Fibroblast of skin of left quadriceps (primary cell): ENCODE results near the gene AGGF1.
A peak's percentile ranks its signal among the peaks of the same experiment; 100 is the strongest.
"Not testable (repeated sequence)": the region's sequence is repeated elsewhere in the genome, so short reads cannot be mapped to it uniquely, and the experiment has no call there.

Experiments
- DNase-seq, 2 experiments: peaks; one replicate each; pipeline ENCODE4 v3.0.0-alpha.2; 2013; ENCODE audit warnings: low read depth in 2 of 2

Gene AGGF1

GRCh38 chr5:77086689-77087483 is 56.7 kb downstream of the AGGF1 start, which contains the start of gene ZBED3:
Gene ZBED3 (minus strand): TSS chr5:77087285. CDS start chr5:77077878, 9,407 bp downstream.
- peak; percentile 63 to 66 for DNase-seq

DNA sequence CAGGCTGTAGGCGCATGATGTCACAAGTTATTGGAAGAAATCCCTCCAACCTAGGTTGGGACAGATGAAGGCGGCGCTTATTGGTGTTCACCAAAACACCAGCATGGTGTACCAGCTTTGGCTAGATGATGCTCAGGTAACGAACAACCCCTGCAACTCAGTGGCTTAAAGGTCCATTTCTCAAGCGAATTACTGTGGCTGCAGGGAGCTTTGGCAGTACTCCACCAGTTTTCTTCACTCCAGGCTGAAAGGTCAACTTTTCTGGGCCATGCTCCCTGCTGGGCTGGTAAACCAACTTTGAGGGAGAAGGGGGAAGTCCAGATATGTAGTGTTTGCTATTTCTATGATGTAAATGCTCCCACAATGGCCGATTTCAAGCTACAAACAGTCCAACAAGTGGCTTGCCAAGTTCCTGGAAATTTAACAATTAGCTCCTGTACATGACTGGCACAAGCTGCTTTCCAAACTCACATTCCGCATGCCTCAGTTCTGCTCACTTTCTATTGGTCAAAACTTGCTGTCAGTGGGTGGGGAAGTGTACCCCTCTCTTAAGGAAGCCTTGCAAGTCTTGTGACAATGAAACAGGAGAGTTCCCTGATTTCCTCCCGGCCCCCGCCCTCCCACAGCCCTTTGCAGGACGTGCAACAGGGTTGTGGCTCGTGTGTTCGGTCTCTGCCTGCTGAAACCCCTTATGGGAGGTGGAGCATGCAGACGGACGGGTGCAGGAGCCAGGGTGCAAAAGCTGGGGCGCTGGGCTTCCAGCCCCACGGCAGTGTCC is 57.5 kb downstream of the AGGF1 start:
- no peak for DNase-seq

DNA sequence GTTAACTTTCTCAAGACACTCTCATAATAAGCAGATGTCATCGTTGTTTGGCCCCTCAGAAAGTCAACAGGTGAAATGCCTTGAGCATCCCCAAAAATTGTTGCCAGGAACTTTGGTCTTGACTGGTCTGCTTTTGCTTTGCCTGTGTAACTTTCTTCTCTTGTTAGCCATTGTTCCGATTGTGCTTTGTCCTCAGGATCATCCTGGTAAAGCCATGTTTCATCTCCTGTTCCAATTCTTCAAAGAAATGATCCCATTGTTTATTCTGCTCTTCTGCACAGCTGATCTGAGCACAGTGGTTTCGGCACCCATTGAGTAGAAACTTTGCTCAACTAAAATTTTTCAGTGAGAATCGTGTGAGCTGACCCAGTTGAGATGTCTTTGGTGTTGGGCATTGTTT is 65.0 kb downstream of the AGGF1 start:
- DNase-seq, result no peak

DNA sequence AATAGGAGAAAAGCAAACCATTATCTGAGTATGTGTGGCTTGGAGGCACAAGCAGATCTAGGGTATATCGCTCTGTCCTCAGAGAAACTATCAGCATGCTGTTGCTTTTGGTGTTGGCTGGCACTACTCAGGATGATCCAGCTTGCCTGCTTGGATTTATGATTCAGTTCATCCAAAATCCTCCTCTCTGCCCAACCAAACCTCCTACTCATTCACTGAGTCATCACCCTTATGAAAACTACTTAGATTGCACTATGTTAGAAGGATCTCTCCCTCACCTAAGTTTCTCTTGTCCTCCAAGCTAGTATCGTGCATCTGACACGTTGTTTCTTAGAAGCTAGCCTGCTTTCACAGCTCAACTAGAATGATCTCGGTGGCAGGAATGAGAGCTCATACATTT is 71.1 kb downstream of the AGGF1 start:
- DNase-seq, result peak in 1 of 2 experiments; percentile 12

GRCh38 chr5:77102549-77102948 is 72.3 kb downstream of the AGGF1 start:
- no peak for DNase-seq

DNA sequence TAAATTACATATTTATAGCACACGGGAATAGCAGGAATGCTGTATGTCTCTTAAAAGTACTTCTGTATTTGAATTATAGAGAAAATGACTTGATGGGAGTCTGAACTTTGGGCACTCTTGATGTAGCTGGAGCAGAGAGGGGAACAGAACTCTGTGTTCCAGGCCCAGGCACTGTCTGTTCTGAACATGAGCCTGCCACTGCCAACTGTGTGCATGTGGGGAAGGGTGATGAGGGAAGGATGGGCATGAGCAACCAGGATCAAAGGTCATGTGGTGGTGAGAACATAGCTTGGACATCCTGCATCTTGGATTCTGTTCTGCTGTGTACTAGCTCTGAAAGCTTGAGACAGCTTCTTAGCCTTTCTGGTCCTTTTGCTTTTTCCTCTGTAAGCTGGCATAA is 73.3 kb downstream of the AGGF1 start:
- DNase-seq, result no peak

GRCh38 chr5:77104813-77105212 is 74.6 kb downstream of the AGGF1 start:
- DNase-seq, result no peak

DNA sequence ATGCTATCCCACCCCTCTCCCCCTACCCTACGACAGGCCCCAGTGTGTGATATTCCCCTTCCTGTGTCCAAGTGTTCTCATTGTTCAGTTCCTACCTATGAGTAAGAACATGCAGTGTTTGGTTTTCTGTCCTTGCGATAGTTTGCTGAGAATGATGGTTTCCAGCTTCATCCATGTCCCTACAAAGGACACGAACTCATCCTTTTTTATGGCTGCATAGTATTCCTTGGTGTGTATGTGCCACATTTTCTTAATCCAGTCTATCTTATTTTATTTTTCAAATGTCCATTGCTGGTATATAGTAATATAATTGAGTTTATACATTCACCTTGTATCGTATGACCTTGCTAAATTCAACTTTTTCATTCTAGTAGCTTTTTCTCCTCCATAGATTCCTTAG is 76.8 kb downstream of the AGGF1 start:
- DNase-seq, result not testable (repeated sequence)
